ENCODE measurements around the gene TOP2A.

GRCh38 chr17:40358323-40359038, 59.2 kb downstream of the TOP2A start:
- TF ChIP-seq, protein P1, sequence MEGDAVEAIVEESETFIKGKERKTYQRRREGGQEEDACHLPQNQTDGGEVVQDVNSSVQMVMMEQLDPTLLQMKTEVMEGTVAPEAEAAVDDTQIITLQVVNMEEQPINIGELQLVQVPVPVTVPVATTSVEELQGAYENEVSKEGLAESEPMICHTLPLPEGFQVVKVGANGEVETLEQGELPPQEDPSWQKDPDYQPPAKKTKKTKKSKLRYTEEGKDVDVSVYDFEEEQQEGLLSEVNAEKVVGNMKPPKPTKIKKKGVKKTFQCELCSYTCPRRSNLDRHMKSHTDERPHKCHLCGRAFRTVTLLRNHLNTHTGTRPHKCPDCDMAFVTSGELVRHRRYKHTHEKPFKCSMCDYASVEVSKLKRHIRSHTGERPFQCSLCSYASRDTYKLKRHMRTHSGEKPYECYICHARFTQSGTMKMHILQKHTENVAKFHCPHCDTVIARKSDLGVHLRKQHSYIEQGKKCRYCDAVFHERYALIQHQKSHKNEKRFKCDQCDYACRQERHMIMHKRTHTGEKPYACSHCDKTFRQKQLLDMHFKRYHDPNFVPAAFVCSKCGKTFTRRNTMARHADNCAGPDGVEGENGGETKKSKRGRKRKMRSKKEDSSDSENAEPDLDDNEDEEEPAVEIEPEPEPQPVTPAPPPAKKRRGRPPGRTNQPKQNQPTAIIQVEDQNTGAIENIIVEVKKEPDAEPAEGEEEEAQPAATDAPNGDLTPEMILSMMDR (conservative IDR thresholded peaks at IDR 0.05): peak; percentile 99
- no peak for TF ChIP-seq ZFX (IDR thresholded peaks at IDR 0.05)

Data from C4-2B (cell line).